GM21515 (cell line): Measurements from ENCODE around the gene GCGR.

Experiments
- ATAC-seq: cut with Tn5 transposase; IDR thresholded peaks from one replicate; pipeline ENCODE4 v1.9.1; 2021; ENCODE audit not compliant: unreplicated experiment

Gene GCGR

GRCh38 chr17:81845881-81846742 is 42.2 kb downstream of the GCGR start:
- ATAC-seq: no peak

- ATAC-seq: no peak
Observed at GRCh38 chr17:81846743-81847689, 43.1 kb downstream of the GCGR start.

DNA sequence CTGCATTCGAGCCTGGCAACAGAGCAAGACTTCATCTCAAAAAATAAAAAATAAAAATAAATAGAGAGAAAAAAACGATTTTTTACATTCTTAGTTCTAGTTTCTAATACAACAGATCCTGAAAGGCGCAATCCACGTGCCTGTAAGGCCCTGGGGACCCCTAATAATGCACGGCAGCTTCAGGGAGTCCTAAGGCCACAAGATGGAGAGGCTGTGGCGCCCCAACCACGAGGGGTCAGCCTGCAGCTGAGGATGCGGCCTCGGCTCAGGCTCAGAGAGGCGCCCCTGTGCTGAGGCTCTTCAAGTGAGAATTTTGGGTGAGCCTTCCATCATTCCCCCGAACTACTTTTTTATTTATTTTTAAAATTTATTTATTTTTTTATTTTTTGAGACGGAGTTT is 45.5 kb downstream of the GCGR start:
- ATAC-seq: no peak

- no peak for ATAC-seq
Observed at GRCh38 chr17:81851423-81851822, 47.5 kb downstream of the GCGR start.

DNA sequence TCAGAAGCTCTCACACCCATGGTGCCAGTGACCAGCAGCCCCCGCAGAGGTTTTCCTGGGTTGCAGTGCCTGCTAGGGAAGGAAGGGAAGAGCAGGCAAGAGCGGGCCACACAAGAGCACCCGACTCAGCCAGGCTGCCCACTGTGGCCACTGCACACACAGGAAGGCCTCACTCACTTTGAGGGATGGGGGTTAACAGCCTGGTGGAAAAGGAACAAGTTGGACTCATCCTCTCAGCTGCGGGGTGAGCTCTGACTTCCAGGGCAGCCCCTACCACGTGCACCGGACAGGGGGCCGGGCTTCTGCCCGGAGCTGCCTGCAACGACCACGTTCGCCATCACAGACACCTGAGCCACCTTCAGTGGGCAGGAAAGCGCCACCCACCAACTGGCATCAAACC is 48.3 kb downstream of the GCGR start:
- no peak for ATAC-seq

DNA sequence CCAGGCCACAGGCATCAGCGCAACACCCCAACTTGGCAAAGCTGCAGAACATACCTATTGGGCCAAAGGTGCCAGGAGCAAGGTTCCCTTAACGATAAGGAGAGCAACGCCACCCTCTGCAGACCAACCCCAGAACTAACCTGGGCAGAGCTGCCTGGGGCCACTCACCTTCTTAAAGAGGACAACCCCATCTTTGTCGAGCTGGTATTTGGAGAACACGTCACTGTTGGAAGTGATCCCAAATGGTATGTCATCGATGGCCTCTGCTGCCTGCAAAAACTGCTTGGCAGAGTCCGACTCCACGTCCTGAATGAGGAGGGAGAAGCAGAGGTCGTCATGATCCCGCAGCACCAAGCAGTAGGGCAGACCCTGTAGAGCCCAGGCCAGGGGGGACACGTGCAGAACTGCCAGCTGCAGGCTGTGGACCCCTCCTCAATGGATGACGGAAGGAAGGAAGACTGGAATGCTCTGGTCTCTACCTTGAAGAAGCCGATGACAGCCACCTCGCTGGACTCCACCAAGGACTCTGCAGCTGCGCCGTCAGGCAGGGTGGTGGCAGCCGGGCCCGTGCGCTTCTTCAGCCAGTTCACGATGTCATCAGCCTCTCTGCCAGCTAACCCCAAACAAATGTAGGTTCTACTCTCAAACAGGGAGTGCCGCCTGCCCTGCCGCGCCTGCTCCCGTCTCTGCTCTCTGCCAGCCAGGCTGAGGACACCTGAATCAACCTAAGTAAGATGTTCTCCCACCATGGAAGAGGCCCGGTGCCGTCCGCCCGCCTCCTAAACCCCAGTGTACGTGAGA is 51.2 kb downstream of the GCGR start:
- ATAC-seq: no peak

DNA sequence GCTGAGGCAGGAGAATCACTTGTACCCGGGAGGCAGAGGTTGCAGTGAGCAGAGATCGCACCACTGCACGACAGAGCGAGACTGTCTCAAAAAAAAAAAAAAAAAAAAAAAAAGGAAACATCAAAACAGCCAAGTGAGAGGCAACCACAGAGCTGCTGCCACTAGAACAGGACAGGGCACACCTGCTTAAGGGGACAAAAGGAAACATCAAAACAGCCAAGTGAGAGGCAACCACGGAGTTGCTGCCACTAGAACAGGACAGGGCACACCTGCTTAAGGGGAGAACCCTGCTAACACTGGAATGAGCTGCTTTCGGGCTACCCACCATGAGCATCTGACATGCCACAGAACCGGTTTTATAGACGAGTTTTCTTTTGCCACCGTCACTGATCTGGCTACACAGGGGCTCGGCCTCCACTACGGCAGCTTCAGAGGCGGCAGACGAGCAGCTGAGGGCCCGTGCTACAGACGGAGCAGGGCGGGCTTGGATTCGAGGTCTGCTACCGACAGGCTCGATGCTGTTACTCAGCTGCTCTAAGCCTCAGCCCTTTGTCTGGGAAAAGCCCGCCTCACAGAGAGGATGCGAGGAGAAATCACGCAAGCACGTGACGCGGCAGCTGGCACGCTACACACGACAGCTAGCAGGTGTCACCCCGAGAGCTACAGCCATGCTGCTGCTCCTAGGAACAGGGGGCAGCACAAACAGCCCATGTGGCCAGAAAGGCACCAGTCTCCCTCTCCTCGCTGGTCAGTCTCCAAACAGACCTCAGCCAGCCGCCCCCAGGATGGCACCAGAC is 54.4 kb downstream of the GCGR start:
- no peak for ATAC-seq

GRCh38 chr17:81858967-81859905 is 55.3 kb downstream of the GCGR start:
- ATAC-seq: no peak

GRCh38 chr17:81859906-81860755 is 56.2 kb downstream of the GCGR start, which contains the start of gene P4HB:
TSS of gene P4HB (minus strand) at chr17:81860535. CDS start at chr17:81860471, 64 bp downstream.
- peak; percentile 73 for ATAC-seq

DNA sequence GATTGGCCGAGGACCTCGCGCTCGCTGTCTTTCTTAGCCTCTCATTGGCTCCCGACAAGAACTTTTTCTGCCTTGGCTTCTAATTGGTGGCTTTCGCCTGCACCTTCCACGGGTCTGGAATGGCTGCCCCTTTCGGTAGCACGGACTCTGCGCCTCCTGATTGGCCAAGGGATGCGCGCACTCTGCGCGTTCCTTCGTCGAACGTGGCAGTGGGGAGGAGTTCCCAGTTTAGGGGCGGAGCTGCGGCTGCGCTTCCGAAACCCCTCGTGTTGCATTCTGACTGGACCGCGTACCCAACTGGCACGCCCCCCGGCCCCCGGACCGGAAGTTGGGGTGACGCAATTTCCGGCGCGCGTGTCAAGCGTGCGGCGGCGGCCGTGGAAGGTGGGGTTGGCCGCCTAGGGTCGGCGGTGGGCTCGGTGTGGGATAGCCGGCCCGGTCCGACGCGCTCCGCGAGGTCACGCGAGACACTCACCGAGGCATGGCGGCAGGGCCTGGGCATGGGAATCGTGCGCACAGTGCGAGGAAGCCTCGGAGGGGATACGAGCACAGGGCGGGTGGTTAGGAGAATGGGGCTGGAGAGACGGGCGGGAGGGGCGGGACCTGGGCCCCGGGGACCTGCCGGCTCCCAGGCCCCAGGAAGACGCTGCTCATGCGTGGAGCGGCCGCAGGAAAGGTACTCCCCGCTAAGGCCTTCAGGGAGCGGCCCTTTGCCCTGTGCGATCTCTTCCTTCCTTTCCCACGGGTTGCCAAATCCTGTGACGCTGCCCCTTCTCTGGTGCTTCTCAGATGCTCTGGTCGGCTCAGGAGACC is 57.0 kb downstream of the GCGR start:
- ATAC-seq: peak; percentile 76

- no peak for ATAC-seq
Observed at GRCh38 chr17:81863123-81863675, 59.2 kb downstream of the GCGR start.
